ENCODE measurements around the gene JPH3.
"Not testable (repeated sequence)": the region's sequence is repeated elsewhere in the genome, so short reads cannot be mapped to it uniquely, and the experiment has no call there.

The JPH3 gene

GRCh38 chr16:87575027-87575804 lies 27.1 kb upstream of the JPH3 start:
- DNase-seq = no peak

- no peak for DNase-seq
These were observed 26.1 kb upstream of the JPH3 start for GRCh38 chr16:87576171-87576570.

GRCh38 chr16:87578142-87578930 lies 24.0 kb upstream of the JPH3 start:
- DNase-seq = not testable (repeated sequence)

GRCh38 chr16:87579691-87580090 lies 22.6 kb upstream of the JPH3 start:
- no peak for DNase-seq

DNA sequence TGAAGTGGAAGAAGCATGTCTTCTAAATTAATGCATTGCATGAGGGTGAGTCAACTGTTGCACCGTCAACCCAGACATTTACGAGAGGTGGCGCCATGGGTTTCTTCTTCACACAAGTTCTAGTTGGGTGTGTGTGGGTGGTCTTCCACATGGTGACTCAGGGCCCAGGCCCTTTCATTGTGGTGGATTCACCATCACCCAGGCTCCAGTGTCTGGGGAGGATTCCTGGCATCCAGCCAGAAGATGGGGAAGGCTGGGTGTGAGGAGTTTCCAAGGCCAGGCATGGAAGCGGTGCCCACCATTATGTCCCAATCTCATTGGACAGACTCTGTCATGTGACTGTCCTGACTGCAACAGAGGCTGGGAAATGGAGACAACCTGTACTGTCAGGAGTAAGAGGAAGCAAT lies 21.4 kb upstream of the JPH3 start:
- no peak for DNase-seq

DNA sequence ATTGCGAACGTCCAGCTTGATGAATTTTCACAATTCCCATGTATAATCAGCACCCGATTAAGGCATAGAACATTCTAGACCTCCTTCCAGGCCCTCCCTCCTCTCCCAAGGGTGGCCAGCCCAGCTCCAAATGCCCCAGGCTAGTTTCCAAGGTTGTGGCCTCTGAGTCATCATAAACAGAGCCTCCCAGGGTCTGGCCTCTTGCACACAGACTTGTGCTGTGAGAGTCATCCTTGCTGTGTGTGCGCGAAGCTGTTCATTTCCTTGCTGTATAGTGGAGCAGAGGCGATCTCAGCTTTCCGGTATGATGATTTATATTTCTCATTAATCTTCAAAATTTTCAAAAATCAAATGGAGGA lies 20.5 kb upstream of the JPH3 start:
- DNase-seq = no peak

DNA sequence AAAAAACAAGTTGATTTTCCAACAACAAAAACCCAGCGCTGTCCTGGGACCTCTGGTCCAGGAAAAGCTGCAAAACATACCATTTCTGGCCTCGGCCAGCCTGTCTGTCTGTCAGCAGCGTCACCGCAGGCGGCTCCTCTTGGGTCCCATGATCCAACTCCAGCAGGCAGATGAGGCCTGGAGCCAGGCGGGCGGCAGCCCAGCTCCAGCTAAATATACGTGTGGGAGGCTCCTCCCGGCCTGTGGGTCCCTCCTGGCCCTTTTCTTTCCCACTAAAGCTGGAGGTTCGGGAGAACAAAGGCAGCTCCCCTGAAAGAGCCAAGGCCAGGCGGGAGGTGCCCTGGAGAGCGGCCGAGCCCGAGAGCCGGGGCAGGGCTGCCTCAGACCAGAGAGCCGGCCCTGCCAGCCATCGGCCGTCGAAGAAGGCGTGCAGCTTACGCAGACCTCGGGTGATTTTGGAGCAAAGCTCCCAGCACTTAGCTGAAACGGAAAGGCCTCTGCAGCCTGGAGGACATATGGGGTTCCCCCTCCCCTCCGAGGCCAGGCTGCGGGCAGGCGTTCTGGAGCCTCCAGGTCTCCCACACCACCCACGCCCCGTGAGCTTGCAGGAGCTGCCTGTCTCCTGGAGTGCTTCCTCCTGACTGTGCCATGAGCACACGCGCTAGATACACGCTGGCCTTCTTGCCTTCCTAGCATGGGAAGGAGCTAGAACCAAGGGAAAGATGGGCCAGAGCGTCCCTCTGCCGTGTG lies 19.9 kb upstream of the JPH3 start:
- no peak for DNase-seq

- DNase-seq = no peak
These were observed 19.4 kb upstream of the JPH3 start for GRCh38 chr16:87582966-87583325.

GRCh38 chr16:87583453-87584131 lies 18.7 kb upstream of the JPH3 start:
- no peak for DNase-seq

GRCh38 chr16:87584271-87584670 lies 18.0 kb upstream of the JPH3 start:
- no peak for DNase-seq

- no peak for DNase-seq
These were observed 17.3 kb upstream of the JPH3 start for GRCh38 chr16:87584975-87585374.

DNA sequence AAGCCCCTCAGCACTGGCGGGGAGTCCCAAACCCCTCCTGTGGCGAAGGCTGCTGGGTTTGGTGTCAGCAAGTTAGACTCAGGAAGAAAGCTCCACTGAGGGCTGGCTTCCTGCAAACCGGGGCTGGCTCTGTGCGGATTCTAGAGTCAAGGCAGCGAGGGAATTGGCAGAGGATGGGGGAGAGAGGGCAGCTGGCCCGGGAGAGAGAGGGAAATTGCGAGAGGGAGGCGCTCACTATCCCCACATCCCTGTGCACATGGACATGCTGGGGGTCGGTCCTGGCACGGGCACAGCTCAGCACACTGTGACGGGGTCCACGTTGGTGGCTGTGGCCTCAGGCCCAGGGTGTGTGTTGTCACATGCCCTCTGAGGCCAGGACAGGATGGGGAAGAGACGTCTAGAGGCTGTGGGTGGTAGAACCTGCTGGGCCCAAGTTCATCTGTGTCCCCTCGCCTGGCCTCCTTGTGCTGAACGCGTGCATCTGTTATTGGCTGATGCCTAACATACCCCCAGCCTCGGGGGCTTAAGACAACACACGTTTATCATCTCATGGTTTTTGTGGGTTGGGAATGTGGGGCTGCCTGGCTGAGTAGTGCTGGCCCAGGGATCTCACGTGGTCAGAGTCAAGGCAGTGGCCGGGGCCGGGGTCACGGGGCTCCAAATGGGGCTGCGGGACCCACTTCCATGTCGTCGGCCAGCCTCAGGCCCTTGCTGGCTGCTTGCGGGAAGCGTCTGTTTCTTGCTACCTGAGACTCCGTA lies 16.7 kb upstream of the JPH3 start:
- no peak for DNase-seq

DNA sequence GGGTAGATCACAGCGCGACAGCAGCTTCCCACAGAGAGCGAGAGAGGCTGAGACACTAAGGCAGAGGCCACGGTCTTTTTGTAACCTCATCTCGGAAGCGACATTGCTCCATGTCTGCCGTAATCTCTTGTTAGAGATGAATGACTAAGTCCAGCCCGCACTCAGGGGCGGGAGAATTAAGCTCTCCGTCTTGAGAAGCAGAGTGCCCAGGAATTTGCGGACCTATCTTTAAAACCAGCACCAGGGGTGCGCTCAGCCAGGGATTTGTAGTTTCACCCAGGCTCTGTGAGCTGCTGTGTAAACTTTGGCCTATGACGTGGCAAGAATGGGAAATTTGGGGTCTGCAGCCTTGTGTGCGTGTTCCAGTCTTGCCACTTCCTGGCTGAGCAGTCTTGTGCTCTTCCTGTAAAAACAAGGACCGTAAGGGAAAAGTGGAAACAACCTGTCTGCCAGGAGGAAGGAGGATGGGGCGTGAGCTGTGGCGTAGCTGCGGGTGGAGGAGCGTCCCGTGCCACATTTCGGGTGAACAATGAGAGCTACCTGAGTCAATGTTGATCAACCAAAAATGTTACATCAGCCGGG lies 16.0 kb upstream of the JPH3 start:
- DNase-seq = no peak

- no peak for DNase-seq
These were observed 14.7 kb upstream of the JPH3 start for GRCh38 chr16:87587636-87588035.

DNA sequence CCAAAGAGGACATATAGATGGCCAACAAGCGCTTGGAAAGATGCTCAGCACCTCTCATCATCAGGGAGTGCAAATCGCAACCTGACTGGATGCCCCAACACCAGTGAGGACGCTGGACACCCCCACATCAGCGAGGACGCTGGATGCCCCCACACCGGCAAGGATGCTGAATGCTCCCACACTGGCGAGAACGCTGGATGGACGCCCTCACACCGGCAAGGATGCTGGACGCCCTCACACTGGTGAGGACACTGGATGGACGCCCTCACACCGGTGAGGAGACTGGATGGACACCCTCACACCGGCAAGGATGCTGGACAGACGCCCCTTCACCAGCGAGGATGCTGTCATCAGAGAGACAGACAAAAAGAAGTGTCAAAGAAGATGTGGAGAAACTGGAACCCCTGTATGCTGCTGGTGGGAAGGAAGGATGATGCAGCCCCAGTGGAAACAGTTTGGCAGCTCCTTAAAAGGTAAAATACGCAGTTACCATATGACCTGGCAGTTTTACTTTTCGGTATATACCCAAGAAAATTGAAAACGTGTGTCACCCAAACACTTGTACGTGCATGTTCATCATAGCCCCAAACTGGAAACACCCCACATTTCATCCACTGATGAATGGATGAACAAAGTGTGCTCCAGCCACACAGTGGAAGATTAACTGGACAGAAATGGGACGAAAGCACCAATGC lies 10.1 kb upstream of the JPH3 start:
- no peak for DNase-seq

GRCh38 chr16:87593710-87594258 lies 8.5 kb upstream of the JPH3 start:
- DNase-seq = no peak

- no peak for DNase-seq
These were observed 6.6 kb upstream of the JPH3 start for GRCh38 chr16:87595712-87596111.

DNA sequence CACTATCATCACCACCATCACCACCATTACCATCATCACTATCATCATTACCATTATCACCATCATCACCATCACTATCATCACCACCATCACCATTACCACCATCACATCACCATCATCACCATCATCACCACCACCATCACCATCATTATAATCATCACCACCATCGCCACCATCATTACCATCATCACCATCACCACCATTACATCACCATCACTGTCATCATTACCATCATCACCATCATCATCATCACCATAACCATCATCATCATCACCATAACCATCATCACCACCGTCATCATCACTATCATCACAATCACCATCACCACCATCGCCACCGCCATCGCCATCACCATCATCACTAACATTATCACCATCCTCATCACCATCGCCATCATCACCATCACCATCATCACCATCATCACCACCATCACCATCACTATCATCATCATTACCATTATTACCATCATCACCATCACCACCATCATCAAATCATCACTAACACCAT lies 4.9 kb upstream of the JPH3 start:
- no peak for DNase-seq

GRCh38 chr16:87598431-87598830 lies 3.9 kb upstream of the JPH3 start:
- DNase-seq = no peak

DNA sequence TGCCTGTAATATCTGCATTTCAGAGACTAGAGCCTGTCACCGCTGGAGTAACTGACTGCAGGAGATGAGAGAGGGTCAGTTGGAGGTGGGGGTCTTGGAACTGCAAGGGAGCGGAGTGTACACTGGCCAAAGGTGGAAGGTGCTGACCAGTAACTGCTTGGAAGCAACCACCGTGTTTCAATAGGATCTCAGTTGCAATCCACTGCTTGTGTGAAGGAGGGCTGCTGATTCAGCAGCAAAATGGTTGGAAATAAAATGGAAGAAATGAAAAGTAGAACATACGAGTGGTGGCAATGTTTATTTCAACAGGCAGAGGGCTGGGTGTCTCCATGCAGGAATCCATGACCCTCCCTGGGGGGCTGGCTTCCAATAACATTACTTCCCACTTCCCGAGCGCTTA lies 2.1 kb upstream of the JPH3 start:
- DNase-seq = no peak

GRCh38 chr16:87601401-87601981 lies 817 bp upstream of the JPH3 start:
- DNase-seq = no peak
